HepG2 (cell line): ENCODE measurements around the gene CEBPE. TPM values are rescaled to one million over a fixed set of nuclear protein-coding genes. Genes with fewer than 3 reads are reported as not detected.

Experiments
- DNMT1 ChIP-seq: sonication (generic); formaldehyde crosslinking; IDR thresholded peaks from 2 replicates; pipeline ENCODE4 v1.5.1; 2020; ENCODE audit warnings: mild to moderate bottlenecking, missing genetic modification reagents
- EZH2 ChIP-seq: conservative IDR thresholded peaks from 2 replicates; pipeline ENCODE4 v1.6.1; 2012; ENCODE audit warnings: mild to moderate bottlenecking, low read depth, low read length, moderate library complexity
- HNRNPH1 ChIP-seq: fragments of 200-400 bp; formaldehyde crosslinking; optimal IDR thresholded peaks from 2 replicates; pipeline ENCODE3; 2017; ENCODE audit warnings: mild to moderate bottlenecking, low read depth, low read length
- HNRNPL ChIP-seq: fragments of 200-400 bp; formaldehyde crosslinking; IDR thresholded peaks from 2 replicates; pipeline ENCODE4 v1.6.1; 2017; ENCODE audit warnings: mild to moderate bottlenecking, low read depth, low read length
- MTF2 ChIP-seq: sonication (generic); formaldehyde crosslinking; IDR thresholded peaks from 2 replicates; pipeline ENCODE4 v1.5.0; 2020; ENCODE audit warnings: missing genetic modification reagents, borderline replicate concordance
- NR2F6 ChIP-seq, 2 experiments: IDR thresholded peaks; 2 replicates each; pipeline ENCODE4 v1.6.1; 2016; ENCODE audit warnings: antibody characterized with exemption in 1 of 2, mild to moderate bottlenecking in 1 of 2
- THAP8 ChIP-seq: sonication (generic); formaldehyde crosslinking; IDR thresholded peaks from 2 replicates; pipeline ENCODE4 v1.5.1; 2020; ENCODE audit warnings: missing genetic modification reagents, mild to moderate bottlenecking, borderline replicate concordance
- TRIM24 ChIP-seq: sonication (generic); formaldehyde crosslinking; IDR thresholded peaks from 2 replicates; pipeline ENCODE4 v1.8.0; 2022; ENCODE audit warnings: mild to moderate bottlenecking, missing genetic modification reagents
- XRCC5 ChIP-seq: fragments of 200-400 bp; formaldehyde crosslinking; optimal IDR thresholded peaks from 2 replicates; pipeline ENCODE3; 2017; ENCODE audit warnings: mild to moderate bottlenecking, low read length
- ZBTB7A ChIP-seq: sonication (generic); formaldehyde crosslinking; IDR thresholded peaks from 2 replicates; pipeline ENCODE4 v1.8.0; 2022; ENCODE audit warnings: mild to moderate bottlenecking, missing genetic modification reagents
- ZFP62 ChIP-seq: sonication (generic); formaldehyde crosslinking; IDR thresholded peaks from 2 replicates; pipeline ENCODE4 v1.4.0; 2020; ENCODE audit warnings: missing genetic modification reagents
- ZMYM3 ChIP-seq: sonication (generic); formaldehyde crosslinking; IDR thresholded peaks from 2 replicates; pipeline ENCODE4 v1.5.1; 2020; ENCODE audit warnings: mild to moderate bottlenecking, missing genetic modification reagents
- ZMYM4 ChIP-seq: sonication (generic); formaldehyde crosslinking; IDR thresholded peaks from 2 replicates; pipeline ENCODE4 v1.8.1; 2023; ENCODE audit warnings: mild to moderate bottlenecking, missing genetic modification reagents
- ZNF160 ChIP-seq: sonication (generic); formaldehyde crosslinking; IDR thresholded peaks from 2 replicates; pipeline ENCODE4 v1.8.0; 2022; ENCODE audit warnings: mild to moderate bottlenecking, inconsistent platforms, missing genetic modification reagents
- ZNF253 ChIP-seq: sonication (generic); formaldehyde crosslinking; IDR thresholded peaks from 2 replicates; pipeline ENCODE4 v1.8.0; 2022; ENCODE audit warnings: mild to moderate bottlenecking, missing genetic modification reagents, borderline replicate concordance
- ZNF512B ChIP-seq: sonication (generic); formaldehyde crosslinking; IDR thresholded peaks from 2 replicates; pipeline ENCODE4 v1.5.1; 2020; ENCODE audit warnings: missing genetic modification reagents, mild to moderate bottlenecking, borderline replicate concordance
- ZNF598 ChIP-seq: sonication (generic); formaldehyde crosslinking; IDR thresholded peaks from 2 replicates; pipeline ENCODE4 v1.5.1; 2020; ENCODE audit warnings: mild to moderate bottlenecking, missing genetic modification reagents, borderline replicate concordance
- ZNF605 ChIP-seq: sonication (generic); formaldehyde crosslinking; IDR thresholded peaks from 2 replicates; pipeline ENCODE4 v1.8.0; 2022; ENCODE audit warnings: mild to moderate bottlenecking, missing genetic modification reagents
- ZNF772 ChIP-seq: sonication (generic); formaldehyde crosslinking; IDR thresholded peaks from 2 replicates; pipeline ENCODE4 v1.5.0; 2020; ENCODE audit warnings: mild to moderate bottlenecking, missing genetic modification reagents
- ZNF788 ChIP-seq: sonication (generic); formaldehyde crosslinking; IDR thresholded peaks from 2 replicates; pipeline ENCODE4 v1.5.0; 2020; ENCODE audit warnings: mild to moderate bottlenecking, missing genetic modification reagents, borderline replicate concordance
- polyA plus RNA-seq, 8 experiments: library from polyadenylated mRNA; depleted of rRNA in 3 of 8; stranded (reverse) in 7 of 8; unstranded in 1 of 8; fragments of >200 nt; fragmentation: Illumina TruSeq in 4 of 8; extraction: Trizol in 4 of 8; gene quantifications; 2 replicates each; pipeline versions ENCODE4 v1.2.1 to v1.2.3, GENCODE V29; 2011 to 2016; ENCODE audit warnings: low read depth in 4 of 8, missing spikeins in 1 of 8, mixed read lengths in 1 of 8; ENCODE audit not compliant: insufficient read depth in 1 of 8
- total RNA-seq, 5 experiments: library from RNA; depleted of rRNA; stranded (reverse); fragments of >200 nt; fragmentation: Illumina TruSeq; extraction: Trizol; gene quantifications; 2 replicates each; pipeline ENCODE4 v1.2.3, GENCODE V29; 2016; ENCODE audit warnings: low read depth in 1 of 5

Gene CEBPE
- total and polyA plus RNA-seq, 2 of the 13 experiments (the other 11 are each of a cell fraction or from before 2014, with no cell fraction given), result 0.09 to 0.11 TPM

- TF ChIP-seq THAP8 (CRISPR knock-in tag) (no peak), ZBTB7A (CRISPR knock-in tag) (0 out of 2 replicates have a peak, but pooled peaks have one; percentile 9), ZFP62 (CRISPR knock-in tag) (no peak), ZNF772 (CRISPR knock-in tag) (peak; percentile 33; the same call in 1 of the 2 replicates), ZNF788 (CRISPR knock-in tag) (0 out of 2 replicates have a peak, but pooled peaks have one; percentile 47), DNMT1 (CRISPR knock-in tag) (no peak), XRCC5 (peak; percentile 8), NR2F6 (IDR thresholded peaks at IDR 0.05) (no peak), NR2F6 (CRISPR knock-in tag; IDR thresholded peaks at IDR 0.05) (no peak), ZNF605 (CRISPR knock-in tag) (peak; percentile 69; the same call in 1 of the 2 replicates), ZMYM3 (peak; percentile 35; the same call in 1 of the 2 replicates), TRIM24 (CRISPR knock-in tag) (no peak), HNRNPL (no peak), EZH2 (0 out of 2 replicates have a peak, but pooled peaks have one; percentile 51), ZNF160 (no peak), ZNF598 (CRISPR knock-in tag) (peak; percentile 5; the same call in 1 of the 2 replicates), ZNF512B (0 out of 2 replicates have a peak, but pooled peaks have one; percentile 68), ZMYM4 (CRISPR knock-in tag) (peak; percentile 13; the same call in 1 of the 2 replicates), MTF2 (CRISPR knock-in tag) (0 out of 2 replicates have a peak, but pooled peaks have one; percentile 54), ZNF253 (0 out of 2 replicates have a peak, but pooled peaks have one; percentile 40), HNRNPH1 (peak; percentile 15)
- TF ChIP-seq, all 625 proteins: peak for 26
Measured at GRCh38 chr14:23136566-23137133, 17.6 kb upstream of the CEBPE start (continued).
